Endothelial cell of umbilical vein (primary cell): ENCODE data around the gene CDKN3. TPM values are rescaled to one million over a fixed set of nuclear protein-coding genes. Genes with fewer than 3 reads are reported as not detected.

Experiments
- BruUV-seq: library from RNA; stranded (reverse); fragments of 400-500 nt; replicated peaks from 2 replicates; lab custom pipeline; 2021; lab: Mats Ljungman, UMichigan
- CTCF ChIA-PET: fragments of 300-600, 350-600 bp; sonication (Branson Sonifier 250); formaldehyde crosslinking; loops from one replicate; lab custom pipeline; 2021; ENCODE audit warnings: antibody characterized with exemption, inconsistent platforms; lab: Charles Lee
- POLR2A ChIA-PET: fragments of 300-600, 350-600 bp; sonication (Branson Sonifier 250); formaldehyde crosslinking; loops from one replicate; lab custom pipeline; 2021; ENCODE audit warnings: antibody characterized with exemption, inconsistent platforms; lab: Charles Lee
- DNase-seq: peaks from one replicate; pipeline ENCODE4 v3.0.0-alpha.2; 2011; ENCODE audit warnings: low read depth, low spot score
- FAIRE-seq: peaks from 2 replicates; lab custom pipeline; 2011; peaks lifted over from hg19 to GRCh38; lab: Jason Lieb, UNC
- H2AFZ ChIP-seq: 2 replicates; pipeline ENCODE4 v1.6.0; 2012; ENCODE audit warnings: low read depth, low read length, control low read depth, inconsistent platforms
- H3K27ac ChIP-seq: 2 replicates; pipeline ENCODE4 v1.5.1; 2011; ENCODE audit warnings: low read depth, mild to moderate bottlenecking, control low read depth, low read length, moderate library complexity; ENCODE audit not compliant: insufficient read depth
- H3K27me3 ChIP-seq, 2 experiments: 2 replicates each; pipeline versions ENCODE4 v1.6.0 to v1.6.1; 2011; ENCODE audit warnings: low read length in 2 of 2, mixed read lengths in 1 of 2; ENCODE audit not compliant: control insufficient read depth in 2 of 2, insufficient read depth in 2 of 2
- H3K36me3 ChIP-seq, 2 experiments: 2 replicates in 1 of 2; 3 replicates in 1 of 2; pipeline ENCODE4 v1.5.1; 2011; ENCODE audit warnings: low read length in 2 of 2, mild to moderate bottlenecking in 1 of 2, moderate library complexity in 1 of 2; ENCODE audit not compliant: control insufficient read depth in 2 of 2, insufficient read depth in 2 of 2; ENCODE audit errors: extremely low read depth in 1 of 2
- H3K4me1 ChIP-seq: 3 replicates; pipeline ENCODE4 v1.5.1; 2011; ENCODE audit warnings: mild to moderate bottlenecking, low read length; ENCODE audit not compliant: control insufficient read depth, insufficient read depth; ENCODE audit errors: extremely low read depth
- H3K4me2 ChIP-seq: 2 replicates; pipeline ENCODE4 v1.6.1; 2011; ENCODE audit warnings: low read length, control low read depth, mixed read lengths; ENCODE audit not compliant: insufficient read depth
- H3K4me3 ChIP-seq, 3 experiments: fragments of 200-600 bp in 1 of 3; sonication (generic), shearing (Covaris generic) in 1 of 3; replicated peaks in 1 of 3; 2 replicates each; pipeline ENCODE4 v1.5.1; 2011 to 2016; ENCODE audit warnings: control low read depth in 3 of 3, low read length in 3 of 3, mild to moderate bottlenecking in 2 of 3, inconsistent platforms in 1 of 3, low read depth in 1 of 3, moderate library complexity in 1 of 3; ENCODE audit not compliant: insufficient read depth in 1 of 3
- H3K79me2 ChIP-seq: 2 replicates; pipeline ENCODE4 v1.6.0; 2012; ENCODE audit warnings: low read length, inconsistent platforms; ENCODE audit not compliant: control insufficient read depth, insufficient read depth
- H3K9ac ChIP-seq: replicated peaks from 2 replicates; pipeline ENCODE3; 2011; ENCODE audit warnings: low read length, control low read depth; ENCODE audit not compliant: insufficient read depth; ENCODE audit errors: extremely low read depth
- H3K9me1 ChIP-seq: replicated peaks from 3 replicates; pipeline ENCODE4 v1.6.0; 2011; ENCODE audit warnings: mild to moderate bottlenecking, low read length; ENCODE audit not compliant: control insufficient read depth, insufficient read depth; ENCODE audit errors: extremely low read depth
- H3K9me3 ChIP-seq: replicated peaks from 2 replicates; pipeline ENCODE4 v1.5.1; 2012; ENCODE audit warnings: low read length, inconsistent platforms; ENCODE audit not compliant: control insufficient read depth, insufficient read depth
- H4K20me1 ChIP-seq: replicated peaks from 2 replicates; pipeline ENCODE3; 2011; ENCODE audit warnings: mild to moderate bottlenecking, low read length; ENCODE audit not compliant: control insufficient read depth, insufficient read depth; ENCODE audit errors: extremely low read depth
- EZH2 ChIP-seq: IDR thresholded peaks from 2 replicates; pipeline ENCODE4 v1.6.1; 2012; ENCODE audit warnings: borderline replicate concordance, low read depth, mild to moderate bottlenecking, moderate library complexity, low read length, inconsistent platforms; ENCODE audit not compliant: severe bottlenecking
- FOS ChIP-seq: IDR thresholded peaks from 2 replicates; pipeline ENCODE4 v1.6.1; 2011; ENCODE audit warnings: mild to moderate bottlenecking, low read length, moderate library complexity, borderline replicate concordance; ENCODE audit not compliant: insufficient read depth
- GATA2 ChIP-seq: IDR thresholded peaks from 2 replicates; pipeline ENCODE4 v1.7.0; 2011; ENCODE audit warnings: low read depth, mild to moderate bottlenecking, moderate library complexity, mixed read lengths, low read length; ENCODE audit not compliant: insufficient read length, insufficient read depth
- JUN ChIP-seq: IDR thresholded peaks from 2 replicates; pipeline ENCODE4 v1.6.1; 2011; ENCODE audit warnings: borderline replicate concordance, low read depth; ENCODE audit not compliant: insufficient read length, insufficient read depth
- MYC ChIP-seq: IDR thresholded peaks from one replicate; pipeline ENCODE4 v1.6.1; 2011; ENCODE audit warnings: mild to moderate bottlenecking, low read depth, low read length
- POLR2A ChIP-seq: IDR thresholded peaks from 2 replicates; pipeline ENCODE4 v1.6.1; 2012; ENCODE audit warnings: low read depth, mild to moderate bottlenecking, control low read depth, low read length
- POLR2AphosphoS5 ChIP-seq: IDR thresholded peaks from 2 replicates; pipeline ENCODE4 v1.6.1; 2012; ENCODE audit warnings: low read depth, mild to moderate bottlenecking, control low read depth, low read length, moderate library complexity; ENCODE audit not compliant: insufficient read depth
- dilution Hi-C: fragments of 300-500 bp; cut with MboI; formaldehyde crosslinking; loops from one replicate; pipeline ENCODE4 v1.15.0; 2019; ENCODE audit warnings: low sequenced_read_pairs; ENCODE audit not compliant: extremely low pct_ligation_motif_present
- intact Hi-C: fragments of 100-400 bp; cut with micrococcal nuclease; formaldehyde crosslinking; loops from one replicate; pipeline ENCODE4 v1.10.0; 2022
- polyA plus RNA-seq, 4 experiments: library from polyadenylated mRNA; depleted of rRNA in 3 of 4; stranded (reverse) in 3 of 4; unstranded in 1 of 4; fragments of >200 nt; gene quantifications; 2 replicates each; pipeline versions ENCODE4 v1.2.1 to v1.2.3, GENCODE V29; 2011 to 2012; ENCODE audit warnings: missing spikeins in 1 of 4
- total RNA-seq: library from RNA; stranded (reverse); gene quantifications from 2 replicates; pipeline ENCODE4 v1.2.3, GENCODE V29; 2021
- TF ChIP-seq, protein P1 (sequence below): IDR thresholded peaks from 2 replicates; pipeline ENCODE4 v1.6.1; 2011; ENCODE audit not compliant: insufficient read depth, insufficient read length
- TF ChIP-seq, protein P2 (sequence below), 2 donors: IDR thresholded peaks; 1 replicate in 1 of 2; 2 replicates in 1 of 2; pipeline ENCODE4 v1.5.1; 2011; ENCODE audit warnings: low read length in 2 of 2, mild to moderate bottlenecking in 2 of 2, moderate library complexity in 2 of 2, control low read depth in 1 of 2, inconsistent platforms in 1 of 2, low read depth in 1 of 2; ENCODE audit not compliant: insufficient read depth in 1 of 2; ENCODE audit errors: extremely low read depth in 1 of 2

Gene CDKN3
- total and polyA plus RNA-seq, 2 donors (not counting 3 experiments of a cell fraction or from before 2014, with no cell fraction given), result 36.6 to 52.0 TPM

DNA sequence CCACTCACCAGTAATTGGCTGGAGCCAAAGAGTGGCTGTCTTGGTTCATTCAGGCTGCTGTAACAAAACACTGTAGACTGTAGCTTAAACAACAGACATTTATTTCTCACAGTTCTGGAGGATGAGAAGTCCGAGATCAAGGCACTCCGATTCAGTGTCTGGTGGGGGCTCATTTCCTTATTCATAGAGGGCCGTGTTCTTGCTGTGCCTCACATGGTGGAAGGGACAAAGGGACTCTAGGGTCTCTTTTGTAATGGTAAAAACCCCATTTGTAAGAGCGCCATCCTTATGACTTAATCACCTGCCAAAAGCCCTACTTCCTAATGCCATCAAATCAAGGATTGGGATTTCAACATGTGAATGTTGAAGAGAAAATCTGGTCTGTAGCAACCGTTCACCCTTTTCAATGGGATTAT is 34.7 kb upstream of the CDKN3 start:
- Histone ChIP-seq H3K36me3 (no peaks in the 10 kb centered on the region), H3K79me2 (no peaks in the 10 kb centered on the region), H4K20me1 (no peaks in the 10 kb centered on the region), H3K4me1 (peaks cover 38% of the 10 kb centered on the region), H3K9me3 (no peaks in the 10 kb centered on the region), H3K9me1 (no peaks in the 10 kb centered on the region), H2AFZ (no peak overlapping the region), H3K9ac (no peak overlapping the region), H3K4me3 (no peak overlapping the region), H3K27me3 (peaks cover 0 to 2% of the 10 kb centered on the region in 2 experiments), H3K4me2 (no peak overlapping the region), H3K27ac (no peak overlapping the region)
- intact Hi-C loops (no loop called here), dilution Hi-C loops (no loop called here)
- DNase-seq, result no peak
- BruUV-seq, result no TSS peak
- CTCF ChIA-PET, result no interaction called here
- FAIRE-seq, result no peak
- TF ChIP-seq POLR2AphosphoS5 (no peak), GATA2 (no peak), EZH2 (no peak), MYC (no peak), FOS (no peak), JUN (no peak), POLR2A (no peak)
- TF ChIP-seq, protein P1, sequence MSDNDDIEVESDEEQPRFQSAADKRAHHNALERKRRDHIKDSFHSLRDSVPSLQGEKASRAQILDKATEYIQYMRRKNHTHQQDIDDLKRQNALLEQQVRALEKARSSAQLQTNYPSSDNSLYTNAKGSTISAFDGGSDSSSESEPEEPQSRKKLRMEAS, result no peak
- TF ChIP-seq, protein P2, sequence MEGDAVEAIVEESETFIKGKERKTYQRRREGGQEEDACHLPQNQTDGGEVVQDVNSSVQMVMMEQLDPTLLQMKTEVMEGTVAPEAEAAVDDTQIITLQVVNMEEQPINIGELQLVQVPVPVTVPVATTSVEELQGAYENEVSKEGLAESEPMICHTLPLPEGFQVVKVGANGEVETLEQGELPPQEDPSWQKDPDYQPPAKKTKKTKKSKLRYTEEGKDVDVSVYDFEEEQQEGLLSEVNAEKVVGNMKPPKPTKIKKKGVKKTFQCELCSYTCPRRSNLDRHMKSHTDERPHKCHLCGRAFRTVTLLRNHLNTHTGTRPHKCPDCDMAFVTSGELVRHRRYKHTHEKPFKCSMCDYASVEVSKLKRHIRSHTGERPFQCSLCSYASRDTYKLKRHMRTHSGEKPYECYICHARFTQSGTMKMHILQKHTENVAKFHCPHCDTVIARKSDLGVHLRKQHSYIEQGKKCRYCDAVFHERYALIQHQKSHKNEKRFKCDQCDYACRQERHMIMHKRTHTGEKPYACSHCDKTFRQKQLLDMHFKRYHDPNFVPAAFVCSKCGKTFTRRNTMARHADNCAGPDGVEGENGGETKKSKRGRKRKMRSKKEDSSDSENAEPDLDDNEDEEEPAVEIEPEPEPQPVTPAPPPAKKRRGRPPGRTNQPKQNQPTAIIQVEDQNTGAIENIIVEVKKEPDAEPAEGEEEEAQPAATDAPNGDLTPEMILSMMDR (IDR thresholded peaks at IDR 0.05; ENCODE audit: extremely low read depth in 1 of 2, insufficient read depth in 1 of 2, low read depth in 1 of 2, low read length in 2 of 2), result no peak
- POLR2A ChIA-PET, result no interaction called here
